ENCODE results near the gene OTULIN. TPM values are rescaled to one million over a fixed set of nuclear protein-coding genes. Genes with fewer than 3 reads are reported as not detected.
A peak's percentile ranks its signal among the peaks of the same experiment; 100 is the strongest.

Gene OTULIN
- total and polyA plus RNA-seq, 4 donors: 8.6 to 60.4 (median 30.6) TPM

GRCh38 chr5:14705556-14705955, 41.0 kb downstream of the OTULIN start:
- Histone ChIP-seq H3K27ac (ENCODE audit: low read depth in 1 of 2, low read length in 2 of 2) (no peak overlapping the region), H3K9me3 (ENCODE audit: control insufficient read depth, low read length) (no peaks in the 10 kb centered on the region), H3K27me3 (ENCODE audit: control insufficient read depth in 1 of 2, insufficient read depth in 2 of 2, low read length in 1 of 2) (no peaks in the 10 kb centered on the region), H3K4me3 (ENCODE audit: low read length in 2 of 2) (no peak overlapping the region), H3K36me3 (ENCODE audit: control insufficient read depth in 1 of 2, insufficient read depth in 2 of 2, low read length in 1 of 2) (peaks cover 3 to 5% of the 10 kb centered on the region in 2 donors), H3K4me1 (ENCODE audit: control insufficient read depth in 1 of 2, insufficient read depth in 2 of 2, low read length in 2 of 2) (peaks cover 3% of the 10 kb centered on the region in 2 donors)
- WGBS, 2 donors: 95 to 96% methylated on average over 8 of the region's 8 CpGs
- no peak for ATAC-seq (ENCODE audit: low FRiP score)
- intact Hi-C loops (cut with DNase I): no loop called here
- DNase-seq: no peak

GRCh38 chr5:14706615-14707021, 42.1 kb downstream of the OTULIN start:
- peak overlapping the region in 1 of 2 donors; percentile 62 for H3K27ac ChIP-seq (ENCODE audit: low read depth in 1 of 2, low read length in 2 of 2)
- ATAC-seq (ENCODE audit: low FRiP score): peak; percentile 24
- WGBS, 2 donors: 25% methylated on average over 6 of the region's 6 CpGs
- no peak overlapping the region for H3K4me3 ChIP-seq (ENCODE audit: low read length in 2 of 2)
- H3K36me3 ChIP-seq (ENCODE audit: control insufficient read depth in 1 of 2, insufficient read depth in 2 of 2, low read length in 1 of 2): peaks cover 5 to 11% of the 10 kb centered on the region in 2 donors
- H3K4me1 ChIP-seq (ENCODE audit: control insufficient read depth in 1 of 2, insufficient read depth in 2 of 2, low read length in 2 of 2): peaks cover 0 to 3% of the 10 kb centered on the region in 2 donors
- no peaks in the 10 kb centered on the region for H3K9me3 ChIP-seq (ENCODE audit: control insufficient read depth, low read length)
- intact Hi-C loops (cut with DNase I): no loop called here
- no peak for DNase-seq
- H3K27me3 ChIP-seq (ENCODE audit: control insufficient read depth in 1 of 2, insufficient read depth in 2 of 2, low read length in 1 of 2): no peaks in the 10 kb centered on the region

- 32 to 50% methylated on average over 9 of the region's 9 CpGs for WGBS, 2 donors
- H3K27ac ChIP-seq (ENCODE audit: low read depth in 1 of 2, low read length in 2 of 2): peak overlapping the region; percentile 23 to 38
Observed at GRCh38 chr5:14707811-14708390, 43.4 kb downstream of the OTULIN start.

GRCh38 chr5:14708551-14708950, 44.0 kb downstream of the OTULIN start:
- intact Hi-C loops (cut with DNase I): no loop called here
- Histone ChIP-seq H3K27ac (ENCODE audit: low read depth in 1 of 2, low read length in 2 of 2) (no peak overlapping the region), H3K36me3 (ENCODE audit: control insufficient read depth in 1 of 2, insufficient read depth in 2 of 2, low read length in 1 of 2) (peaks cover 8 to 16% of the 10 kb centered on the region in 2 donors), H3K9me3 (ENCODE audit: control insufficient read depth, low read length) (no peaks in the 10 kb centered on the region), H3K4me1 (ENCODE audit: control insufficient read depth in 1 of 2, insufficient read depth in 2 of 2, low read length in 2 of 2) (peaks cover 0 to 3% of the 10 kb centered on the region in 2 donors), H3K27me3 (ENCODE audit: control insufficient read depth in 1 of 2, insufficient read depth in 2 of 2, low read length in 1 of 2) (no peaks in the 10 kb centered on the region), H3K4me3 (ENCODE audit: low read length in 2 of 2) (no peak overlapping the region)
- ATAC-seq (ENCODE audit: low FRiP score) (no peak), DNase-seq (no peak)
- WGBS, 2 donors: 93 to 94% methylated on average over 5 of the region's 5 CpGs

More at GRCh38 chr5:14707811-14708390, 43.4 kb downstream of the OTULIN start:
- H3K9me3 ChIP-seq (ENCODE audit: control insufficient read depth, low read length): no peaks in the 10 kb centered on the region
- no peak overlapping the region for H3K4me3 ChIP-seq (ENCODE audit: low read length in 2 of 2)
- peaks cover 8 to 18% of the 10 kb centered on the region in 2 donors for H3K36me3 ChIP-seq (ENCODE audit: control insufficient read depth in 1 of 2, insufficient read depth in 2 of 2, low read length in 1 of 2)
- no peak for DNase-seq
- peaks cover 0 to 3% of the 10 kb centered on the region in 2 donors for H3K4me1 ChIP-seq (ENCODE audit: control insufficient read depth in 1 of 2, insufficient read depth in 2 of 2, low read length in 2 of 2)
- intact Hi-C loops (cut with DNase I): no loop called here
- no peaks in the 10 kb centered on the region for H3K27me3 ChIP-seq (ENCODE audit: control insufficient read depth in 1 of 2, insufficient read depth in 2 of 2, low read length in 1 of 2)
- no peak for ATAC-seq (ENCODE audit: low FRiP score)

GRCh38 chr5:14710313-14710994, 45.9 kb downstream of the OTULIN start:
- Histone ChIP-seq H3K27ac (ENCODE audit: low read depth in 1 of 2, low read length in 2 of 2) (no peak overlapping the region), H3K4me3 (ENCODE audit: low read length in 2 of 2) (no peak overlapping the region), H3K4me1 (ENCODE audit: control insufficient read depth in 1 of 2, insufficient read depth in 2 of 2, low read length in 2 of 2) (peaks cover 0 to 3% of the 10 kb centered on the region in 2 donors), H3K36me3 (ENCODE audit: control insufficient read depth in 1 of 2, insufficient read depth in 2 of 2, low read length in 1 of 2) (peaks cover 8 to 16% of the 10 kb centered on the region in 2 donors), H3K27me3 (ENCODE audit: control insufficient read depth in 1 of 2, insufficient read depth in 2 of 2, low read length in 1 of 2) (no peaks in the 10 kb centered on the region), H3K9me3 (ENCODE audit: control insufficient read depth, low read length) (no peaks in the 10 kb centered on the region)
- intact Hi-C loops (cut with DNase I): no loop called here
- ATAC-seq (ENCODE audit: low FRiP score) (no peak), DNase-seq (no peak)
- 79 to 83% methylated on average over 28 of the region's 28 CpGs for WGBS, 2 donors

GRCh38 chr5:14712131-14712530, 47.6 kb downstream of the OTULIN start:
- Histone ChIP-seq H3K9me3 (ENCODE audit: control insufficient read depth, low read length) (no peaks in the 10 kb centered on the region), H3K36me3 (ENCODE audit: control insufficient read depth in 1 of 2, insufficient read depth in 2 of 2, low read length in 1 of 2) (peaks cover 8 to 16% of the 10 kb centered on the region in 2 donors), H3K4me1 (ENCODE audit: control insufficient read depth in 1 of 2, insufficient read depth in 2 of 2, low read length in 2 of 2) (no peaks in the 10 kb centered on the region), H3K27me3 (ENCODE audit: control insufficient read depth in 1 of 2, insufficient read depth in 2 of 2, low read length in 1 of 2) (no peaks in the 10 kb centered on the region), H3K27ac (ENCODE audit: low read depth in 1 of 2, low read length in 2 of 2) (no peak overlapping the region), H3K4me3 (ENCODE audit: low read length in 2 of 2) (no peak overlapping the region)
- DNase-seq (no peak), ATAC-seq (ENCODE audit: low FRiP score) (no peak)
- intact Hi-C loops (cut with DNase I): no loop called here
- 88 to 94% methylated on average over 11 of the region's 11 CpGs for WGBS, 2 donors

GRCh38 chr5:14712666-14713065, 48.1 kb downstream of the OTULIN start:
- peaks cover 8 to 16% of the 10 kb centered on the region in 2 donors for H3K36me3 ChIP-seq (ENCODE audit: control insufficient read depth in 1 of 2, insufficient read depth in 2 of 2, low read length in 1 of 2)
- no peaks in the 10 kb centered on the region for H3K9me3 ChIP-seq (ENCODE audit: control insufficient read depth, low read length)
- 96 to 98% methylated on average over 17 of the region's 17 CpGs for WGBS, 2 donors
- ATAC-seq (ENCODE audit: low FRiP score) (no peak), DNase-seq (no peak)
- no peaks in the 10 kb centered on the region for H3K4me1 ChIP-seq (ENCODE audit: control insufficient read depth in 1 of 2, insufficient read depth in 2 of 2, low read length in 2 of 2)
- no peaks in the 10 kb centered on the region for H3K27me3 ChIP-seq (ENCODE audit: control insufficient read depth in 1 of 2, insufficient read depth in 2 of 2, low read length in 1 of 2)
- intact Hi-C loops (cut with DNase I): no loop called here
- no peak overlapping the region for H3K27ac ChIP-seq (ENCODE audit: low read depth in 1 of 2, low read length in 2 of 2)
- no peak overlapping the region for H3K4me3 ChIP-seq (ENCODE audit: low read length in 2 of 2)

GRCh38 chr5:14713476-14714390, 49.2 kb downstream of the OTULIN start:
- Histone ChIP-seq H3K36me3 (ENCODE audit: control insufficient read depth in 1 of 2, insufficient read depth in 2 of 2, low read length in 1 of 2) (peaks cover 8 to 16% of the 10 kb centered on the region in 2 donors), H3K4me3 (ENCODE audit: low read length in 2 of 2) (no peak overlapping the region), H3K9me3 (ENCODE audit: control insufficient read depth, low read length) (no peaks in the 10 kb centered on the region), H3K4me1 (ENCODE audit: control insufficient read depth in 1 of 2, insufficient read depth in 2 of 2, low read length in 2 of 2) (no peaks in the 10 kb centered on the region), H3K27me3 (ENCODE audit: control insufficient read depth in 1 of 2, insufficient read depth in 2 of 2, low read length in 1 of 2) (no peaks in the 10 kb centered on the region), H3K27ac (ENCODE audit: low read depth in 1 of 2, low read length in 2 of 2) (no peak overlapping the region)
- ATAC-seq (ENCODE audit: low FRiP score): no peak
- DNase-seq: no peak
- intact Hi-C loops (cut with DNase I): no loop called here
- 93% methylated on average over 23 of the region's 23 CpGs for WGBS, 2 donors

All from aorta (tissue), 5 donors.